Progenitor cell of endocrine pancreas (in vitro differentiated cells): ENCODE measurements around the gene CTDSPL. TPM values are rescaled to one million over a fixed set of nuclear protein-coding genes. Genes with fewer than 3 reads are reported as not detected.
A peak's percentile ranks its signal among the peaks of the same experiment; 100 is the strongest.

Experiments used
- DNase-seq: peaks from one replicate; pipeline ENCODE4 v3.0.0; 2021; ENCODE audit warnings: low spot score; ENCODE audit not compliant: unreplicated experiment
- H3K27ac Mint-ChIP-seq: 2 replicates; pipeline ENCODE4 v1.8.0; 2021; ENCODE audit warnings: mild to moderate bottlenecking, moderate library complexity, mixed read lengths
- H3K27me3 Mint-ChIP-seq: 2 replicates; pipeline ENCODE4 v1.8.0; 2021; ENCODE audit warnings: mixed read lengths
- H3K36me3 Mint-ChIP-seq: 2 replicates; pipeline ENCODE4 v1.8.0; 2022; ENCODE audit warnings: mixed read lengths; ENCODE audit not compliant: insufficient read depth
- H3K4me1 Mint-ChIP-seq: 2 replicates; pipeline ENCODE4 v1.8.0; 2021; ENCODE audit warnings: low read depth, mixed read lengths
- H3K4me3 Mint-ChIP-seq: 2 replicates; pipeline ENCODE4 v1.8.0; 2021; ENCODE audit warnings: low read depth, mild to moderate bottlenecking, moderate library complexity, mixed read lengths
- H3K9me3 Mint-ChIP-seq: 2 replicates; pipeline ENCODE4 v1.8.0; 2021; ENCODE audit warnings: low read depth, mixed read lengths
- CTCF ChIP-seq: fragments of 200-600 bp; sonication (generic); IDR thresholded peaks from one replicate; pipeline ENCODE4 v1.5.0; 2021; ENCODE audit warnings: antibody characterized with exemption, mild to moderate bottlenecking; ENCODE audit not compliant: unreplicated experiment
- total RNA-seq: library from RNA; stranded (reverse); gene quantifications from 2 replicates; pipeline ENCODE4 v1.2.1, GENCODE V29; 2021

Gene CTDSPL
- total RNA-seq, 1 donor from 2014 or later, result 53.3 TPM

- TF ChIP-seq CTCF, result no peak
- Mint-ChIP-seq H3K9me3 (no peaks in the 10 kb centered on the region), H3K4me1 (peaks cover 45% of the 10 kb centered on the region), H3K36me3 (no peaks in the 10 kb centered on the region), H3K4me3 (no peak overlapping the region), H3K27me3 (peaks cover 7% of the 10 kb centered on the region), H3K27ac (peak overlapping the region; percentile 92)
- DNase-seq, result no peak
Measured at GRCh38 chr3:37992271-37993066, 130.8 kb downstream of the CTDSPL start.

- peaks cover 39% of the 10 kb centered on the region for H3K4me1 Mint-ChIP-seq
- no peaks in the 10 kb centered on the region for H3K9me3 Mint-ChIP-seq
Measured at GRCh38 chr3:37993067-37993455, 131.4 kb downstream of the CTDSPL start.

GRCh38 chr3:37993460-37993819 lies 131.8 kb downstream of the CTDSPL start:
- H3K27ac Mint-ChIP-seq, result no peak overlapping the region
- H3K36me3 Mint-ChIP-seq, result no peaks in the 10 kb centered on the region
- no peak for DNase-seq
- no peaks in the 10 kb centered on the region for H3K9me3 Mint-ChIP-seq
- peaks cover 39% of the 10 kb centered on the region for H3K4me1 Mint-ChIP-seq
- H3K4me3 Mint-ChIP-seq, result peak overlapping the region; percentile 76
- TF ChIP-seq CTCF, result no peak
- H3K27me3 Mint-ChIP-seq, result peaks cover 7% of the 10 kb centered on the region

More at GRCh38 chr3:37993067-37993455, 131.4 kb downstream of the CTDSPL start:
- H3K27ac Mint-ChIP-seq, result peak overlapping the region; percentile 92
- DNase-seq, result no peak
- no peak overlapping the region for H3K4me3 Mint-ChIP-seq
- H3K36me3 Mint-ChIP-seq, result no peaks in the 10 kb centered on the region
- H3K27me3 Mint-ChIP-seq, result peaks cover 7% of the 10 kb centered on the region
- TF ChIP-seq CTCF, result no peak

GRCh38 chr3:37993820-37994638 lies 132.3 kb downstream of the CTDSPL start:
- Mint-ChIP-seq H3K9me3 (no peaks in the 10 kb centered on the region), H3K4me3 (peak overlapping the region; percentile 76), H3K27ac (no peak overlapping the region), H3K27me3 (peaks cover 7% of the 10 kb centered on the region), H3K36me3 (no peaks in the 10 kb centered on the region), H3K4me1 (peaks cover 39% of the 10 kb centered on the region)
- DNase-seq, result no peak
- no peak for TF ChIP-seq CTCF

GRCh38 chr3:37994639-37994972 lies 132.9 kb downstream of the CTDSPL start:
- Mint-ChIP-seq H3K27ac (no peak overlapping the region), H3K27me3 (peaks cover 6% of the 10 kb centered on the region), H3K36me3 (peaks cover 2% of the 10 kb centered on the region), H3K9me3 (no peaks in the 10 kb centered on the region), H3K4me3 (peak overlapping the region; percentile 76), H3K4me1 (peaks cover 35% of the 10 kb centered on the region)
- no peak for TF ChIP-seq CTCF
- no peak for DNase-seq
